ENCODE measurements around the gene SUN2. TPM values are rescaled to one million over a fixed set of nuclear protein-coding genes. Genes with fewer than 3 reads are reported as not detected.

SUN2 gene
- total and polyA plus RNA-seq, 2 donors (not counting 1 experiment from before 2014, with no cell fraction given), result 224 to 305 TPM

DNA sequence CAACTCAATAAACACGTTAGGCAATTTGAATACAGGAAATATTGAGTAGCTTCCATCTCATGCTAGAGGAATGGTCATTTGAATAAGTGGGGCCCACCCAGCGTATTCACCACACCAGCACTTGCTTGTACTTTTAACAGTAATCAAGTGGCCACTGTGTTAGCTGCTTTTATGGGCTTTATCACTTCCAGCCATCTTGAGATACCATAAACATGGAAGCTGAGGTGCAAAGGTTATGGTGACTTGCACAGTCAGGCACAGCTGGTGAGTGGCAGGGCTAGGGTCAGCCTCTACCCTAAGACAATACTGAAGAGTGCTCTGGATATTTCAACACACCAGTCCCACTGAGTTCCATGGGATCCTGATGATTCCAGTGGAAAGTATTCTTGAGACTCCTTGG, 61.7 kb downstream of the SUN2 start:
- no peaks in the 10 kb centered on the region for H3K9me3 Mint-ChIP-seq (ENCODE audit: insufficient read depth)

DNA sequence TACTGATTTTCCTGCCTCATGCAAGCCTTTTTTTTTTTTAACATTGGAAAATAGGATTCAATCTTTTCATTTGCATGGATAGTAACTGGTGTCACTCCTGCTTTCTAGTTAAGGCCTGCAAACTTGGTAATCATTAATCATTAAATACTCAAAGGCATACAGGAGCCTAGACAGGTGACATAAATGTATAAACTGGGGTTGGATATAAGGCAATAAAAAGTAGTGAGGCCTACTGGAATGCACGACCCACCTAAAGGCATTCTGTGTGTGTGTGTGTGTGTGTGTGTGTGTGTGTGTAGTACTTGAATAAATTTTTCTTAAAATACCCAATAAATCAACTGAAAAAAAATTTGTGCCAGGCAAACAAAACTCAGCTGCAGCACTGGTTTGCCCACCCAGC, 66.1 kb downstream of the SUN2 start:
- intact Hi-C loops (cut with micrococcal nuclease), result no loop called here
- ATAC-seq (ENCODE audit: low read depth) (no peak), DNase-seq (no peak)
- Histone ChIP-seq H3K4me2 (replicated peaks; ENCODE audit: low read depth, low read length, poor library complexity, severe bottlenecking) (no peak overlapping the region), H3K79me2 (ENCODE audit: control insufficient read depth, insufficient read depth, low read length) (peaks cover 16% of the 10 kb centered on the region), H3K9ac (ENCODE audit: low read length) (no peak overlapping the region), H3K27ac (ENCODE audit: low read length in 2 of 2) (no peak overlapping the region), H3K4me1 (ENCODE audit: control insufficient read depth in 2 of 2, insufficient read depth in 2 of 2, low read length in 2 of 2) (peaks cover 0 to 9% of the 10 kb centered on the region in 2 donors), H2AFZ (ENCODE audit: insufficient read depth, low read depth, low read length, poor library complexity, severe bottlenecking) (no peak overlapping the region), H3K9me3 (ENCODE audit: control extremely low read depth in 1 of 3, control insufficient read depth in 2 of 3, insufficient read depth in 1 of 3, low read length in 2 of 3) (no peaks in the 10 kb centered on the region), H3K36me3 (replicated peaks in 1 of 2; ENCODE audit: control extremely low read depth in 1 of 2, control insufficient read depth in 1 of 2, extremely low read depth in 1 of 2, insufficient read depth in 2 of 2, low read length in 1 of 2) (peaks cover 3 to 42% of the 10 kb centered on the region in 2 experiments), H3K27me3 (replicated peaks in 1 of 4; ENCODE audit: control extremely low read depth in 1 of 4, control insufficient read depth in 3 of 4, insufficient read depth in 4 of 4, low read length in 3 of 4) (no peaks in the 10 kb centered on the region), H3K4me3 (ENCODE audit: control extremely low read depth in 1 of 5, extremely low read depth in 1 of 5, insufficient read depth in 1 of 5, low read depth in 2 of 5, low read length in 4 of 5) (no peak overlapping the region), H4K20me1 (ENCODE audit: control insufficient read depth, insufficient read depth, low read length, poor library complexity, severe bottlenecking) (peaks cover 7% of the 10 kb centered on the region)
- Mint-ChIP-seq H3K4me1 (peaks cover 18% of the 10 kb centered on the region), H3K27ac (no peak overlapping the region), H3K9me3 (ENCODE audit: insufficient read depth) (no peaks in the 10 kb centered on the region), H3K27me3 (no peaks in the 10 kb centered on the region), H3K4me3 (no peak overlapping the region)
- ChIA-PET POLR2A (no interaction called here), CTCF (no interaction called here)
- TF ChIP-seq, protein P1, sequence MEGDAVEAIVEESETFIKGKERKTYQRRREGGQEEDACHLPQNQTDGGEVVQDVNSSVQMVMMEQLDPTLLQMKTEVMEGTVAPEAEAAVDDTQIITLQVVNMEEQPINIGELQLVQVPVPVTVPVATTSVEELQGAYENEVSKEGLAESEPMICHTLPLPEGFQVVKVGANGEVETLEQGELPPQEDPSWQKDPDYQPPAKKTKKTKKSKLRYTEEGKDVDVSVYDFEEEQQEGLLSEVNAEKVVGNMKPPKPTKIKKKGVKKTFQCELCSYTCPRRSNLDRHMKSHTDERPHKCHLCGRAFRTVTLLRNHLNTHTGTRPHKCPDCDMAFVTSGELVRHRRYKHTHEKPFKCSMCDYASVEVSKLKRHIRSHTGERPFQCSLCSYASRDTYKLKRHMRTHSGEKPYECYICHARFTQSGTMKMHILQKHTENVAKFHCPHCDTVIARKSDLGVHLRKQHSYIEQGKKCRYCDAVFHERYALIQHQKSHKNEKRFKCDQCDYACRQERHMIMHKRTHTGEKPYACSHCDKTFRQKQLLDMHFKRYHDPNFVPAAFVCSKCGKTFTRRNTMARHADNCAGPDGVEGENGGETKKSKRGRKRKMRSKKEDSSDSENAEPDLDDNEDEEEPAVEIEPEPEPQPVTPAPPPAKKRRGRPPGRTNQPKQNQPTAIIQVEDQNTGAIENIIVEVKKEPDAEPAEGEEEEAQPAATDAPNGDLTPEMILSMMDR (IDR thresholded peaks at IDR 0.05), result no peak
- no peak for TF ChIP-seq EZH2 (IDR thresholded peaks at IDR 0.05; ENCODE audit: borderline replicate concordance, insufficient read depth, low read depth, low read length, poor library complexity, severe bottlenecking)
- WGBS (ENCODE audit: insufficient coverage), result no CpG with 5 or more reads among the region's 1 CpG

More for the DNA sequence above, 61.7 kb downstream of the SUN2 start:
- H3K79me2 ChIP-seq (ENCODE audit: control insufficient read depth, insufficient read depth, low read length), result peaks cover 29% of the 10 kb centered on the region
- peaks cover 7% of the 10 kb centered on the region for H4K20me1 ChIP-seq (ENCODE audit: control insufficient read depth, insufficient read depth, low read length, poor library complexity, severe bottlenecking)
- H3K27ac ChIP-seq (ENCODE audit: low read length in 2 of 2), result no peak overlapping the region
- no peaks in the 10 kb centered on the region for H3K27me3 ChIP-seq (replicated peaks in 1 of 4; ENCODE audit: control extremely low read depth in 1 of 4, control insufficient read depth in 3 of 4, insufficient read depth in 4 of 4, low read length in 3 of 4)
- no peak for TF ChIP-seq EZH2 (IDR thresholded peaks at IDR 0.05; ENCODE audit: borderline replicate concordance, insufficient read depth, low read depth, low read length, poor library complexity, severe bottlenecking)
- TF ChIP-seq, protein P1 (IDR thresholded peaks at IDR 0.05), result no peak
- WGBS (ENCODE audit: insufficient coverage), result no CpG with 5 or more reads among the region's 2 CpGs
- peaks cover 3 to 9% of the 10 kb centered on the region in 2 experiments for H3K36me3 ChIP-seq (replicated peaks in 1 of 2; ENCODE audit: control extremely low read depth in 1 of 2, control insufficient read depth in 1 of 2, extremely low read depth in 1 of 2, insufficient read depth in 2 of 2, low read length in 1 of 2)
- POLR2A ChIA-PET, result interaction anchor here (0.7 to 1.3 kb wide), 2 partner anchors 12 to 29 kb away, joined by 4 to 5 read pairs; partner anchors contain the start of gene TOMM22
- H3K4me3 ChIP-seq (ENCODE audit: control extremely low read depth in 1 of 5, extremely low read depth in 1 of 5, insufficient read depth in 1 of 5, low read depth in 2 of 5, low read length in 4 of 5), result no peak overlapping the region
- Mint-ChIP-seq H3K27ac (no peak overlapping the region), H3K27me3 (no peaks in the 10 kb centered on the region), H3K4me1 (peaks cover 51% of the 10 kb centered on the region), H3K4me3 (no peak overlapping the region)
- DNase-seq, result no peak
- no peak overlapping the region for H3K4me2 ChIP-seq (replicated peaks; ENCODE audit: low read depth, low read length, poor library complexity, severe bottlenecking)
- CTCF ChIA-PET, result interaction anchor here (1.0 to 6.7 kb wide), 2 partner anchors 12 to 70 kb away, joined by 6 to 51 read pairs; partner anchors contain the start of gene TOMM22
- no peak overlapping the region for H3K9ac ChIP-seq (ENCODE audit: low read length)
- intact Hi-C loops (cut with micrococcal nuclease), result no loop called here
- no peak for ATAC-seq (ENCODE audit: low read depth)
- no peaks in the 10 kb centered on the region for H3K9me3 ChIP-seq (ENCODE audit: control extremely low read depth in 1 of 3, control insufficient read depth in 2 of 3, insufficient read depth in 1 of 3, low read length in 2 of 3)
- H3K4me1 ChIP-seq (ENCODE audit: control insufficient read depth in 2 of 2, insufficient read depth in 2 of 2, low read length in 2 of 2), result peaks cover 9 to 19% of the 10 kb centered on the region in 2 donors
- no peak overlapping the region for H2AFZ ChIP-seq (ENCODE audit: insufficient read depth, low read depth, low read length, poor library complexity, severe bottlenecking)

Measured in B cell (primary cell).